ENCODE measurements around the gene UQCRHL.

Gene UQCRHL

GRCh38 chr1:15796086-15796462, 11.4 kb downstream of the UQCRHL start:
- no peak for DNase-seq

GRCh38 chr1:15788624-15789301, 18.7 kb downstream of the UQCRHL start:
- DNase-seq = no peak

GRCh38 chr1:15786581-15786980, 20.9 kb downstream of the UQCRHL start:
- DNase-seq = peak; percentile 41

GRCh38 chr1:15785683-15786082, 21.8 kb downstream of the UQCRHL start:
- no peak for DNase-seq

- no peak for DNase-seq
Measured at GRCh38 chr1:15777909-15778707, 29.3 kb downstream of the UQCRHL start.

GRCh38 chr1:15775706-15776105, 31.7 kb downstream of the UQCRHL start:
- no peak for DNase-seq

GRCh38 chr1:15771836-15772515, 35.5 kb downstream of the UQCRHL start:
- DNase-seq = no peak

GRCh38 chr1:15770313-15770962, 37.0 kb downstream of the UQCRHL start:
- no peak for DNase-seq

GRCh38 chr1:15768388-15768787, 39.1 kb downstream of the UQCRHL start:
- DNase-seq = no peak

- no peak for DNase-seq
Measured at GRCh38 chr1:15767941-15768340, 39.5 kb downstream of the UQCRHL start.

- DNase-seq = no peak
Measured at GRCh38 chr1:15765495-15766194, 41.8 kb downstream of the UQCRHL start.

GRCh38 chr1:15764890-15765289, 42.6 kb downstream of the UQCRHL start:
- DNase-seq = no peak

- no peak for DNase-seq
Measured at GRCh38 chr1:15764269-15764764, 43.1 kb downstream of the UQCRHL start.

- no peak for DNase-seq
Measured at GRCh38 chr1:15762546-15762945, 44.9 kb downstream of the UQCRHL start.

- DNase-seq = no peak
Measured at GRCh38 chr1:15761366-15762128, 45.9 kb downstream of the UQCRHL start.

GRCh38 chr1:15760520-15761211, 46.8 kb downstream of the UQCRHL start:
- DNase-seq = peak; percentile 68

- DNase-seq = no peak
Measured at GRCh38 chr1:15758953-15759661, 48.3 kb downstream of the UQCRHL start.

GRCh38 chr1:15758343-15758931, 49.0 kb downstream of the UQCRHL start, which contains the start of gene FBLIM1:
TSS of gene FBLIM1 (plus strand) at chr1:15758795. CDS start at chr1:15764984, 6,189 bp downstream.
- no peak for DNase-seq

GRCh38 chr1:15757575-15758342, 49.7 kb downstream of the UQCRHL start:
- no peak for DNase-seq

All from right hindlimb (tissue), 1 donor.